GM21526 (cell line): ENCODE results near the gene TTLL8.
A peak's percentile ranks its signal among the peaks of the same experiment; 100 is the strongest.
"Not testable (repeated sequence)": the region's sequence is repeated elsewhere in the genome, so short reads cannot be mapped to it uniquely, and the experiment has no call there.

ENCODE experiments used
- ATAC-seq: cut with Tn5 transposase; IDR thresholded peaks from one replicate; pipeline ENCODE4 v1.9.1; 2021; ENCODE audit warnings: moderate library complexity; ENCODE audit not compliant: unreplicated experiment, low FRiP score

TTLL8 gene

GRCh38 chr22:49993649-49994360 lies 64.3 kb downstream of the TTLL8 start:
- ATAC-seq, result no peak

DNA sequence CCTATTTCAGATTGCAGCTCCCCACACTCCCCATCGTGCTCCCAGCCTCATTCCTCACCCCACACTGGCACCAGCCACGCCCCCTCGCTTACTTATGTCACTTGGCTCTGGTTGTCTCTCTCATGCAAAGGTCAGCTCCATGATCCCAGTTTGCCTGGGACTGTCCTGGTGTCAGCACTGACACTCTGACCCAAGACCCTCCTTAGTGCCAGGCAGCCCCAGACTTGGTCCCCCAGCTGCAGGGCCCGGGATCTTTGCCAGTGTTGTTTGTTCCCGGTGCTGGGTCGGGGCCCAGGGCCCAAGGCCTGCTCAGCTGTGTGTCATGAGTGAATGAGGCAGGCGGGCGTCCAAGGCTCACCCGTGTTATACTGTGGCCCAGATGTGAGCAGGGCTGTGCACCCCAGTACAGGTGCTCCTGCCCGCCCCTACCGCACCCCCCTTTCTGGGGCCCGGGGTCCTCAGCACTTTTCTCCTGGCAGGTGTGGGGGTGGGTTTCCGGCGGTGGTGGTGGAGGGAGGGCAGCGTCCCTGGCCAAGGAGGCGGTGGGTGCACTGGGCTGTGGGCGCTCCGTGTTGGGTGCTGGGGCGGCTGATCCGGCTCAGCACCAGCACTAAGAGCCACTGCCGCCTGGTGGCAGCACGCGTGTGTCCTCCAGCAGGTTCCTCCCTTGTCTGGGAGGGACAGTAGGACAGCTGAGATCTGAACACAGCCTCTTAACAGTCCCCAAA lies 65.0 kb downstream of the TTLL8 start:
- ATAC-seq, result no peak

DNA sequence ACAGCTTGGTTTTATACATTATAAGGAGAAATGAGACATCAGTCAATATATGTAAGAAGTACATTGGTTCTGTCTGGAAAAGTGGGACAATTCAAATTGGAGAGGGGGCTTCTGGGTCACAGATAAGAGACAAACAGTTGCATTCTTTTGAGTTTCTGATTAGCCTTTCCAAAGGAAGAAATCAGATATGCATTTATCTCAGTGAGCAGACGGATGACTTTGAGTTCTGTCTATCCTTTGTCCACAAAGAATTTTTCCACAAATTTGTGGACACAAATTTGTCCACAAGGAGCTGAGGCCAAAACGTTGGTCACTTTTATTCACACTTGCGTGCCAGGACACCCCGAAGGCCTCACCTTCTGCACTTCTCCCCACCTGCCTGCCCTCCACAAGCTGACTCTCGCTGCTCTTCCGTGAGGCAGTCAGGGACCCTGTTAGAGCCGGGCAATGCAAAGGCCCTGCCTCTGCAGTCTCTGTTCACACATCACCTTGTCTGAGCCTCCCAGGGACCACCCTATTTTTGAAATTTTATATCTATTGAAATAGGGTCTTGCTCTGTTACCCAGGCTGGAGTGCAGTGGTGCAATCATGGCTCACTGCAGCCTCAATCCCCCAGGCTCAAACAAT lies 66.1 kb downstream of the TTLL8 start:
- ATAC-seq, result no peak

- ATAC-seq, result no peak
Observed at GRCh38 chr22:49991167-49991566, 66.9 kb downstream of the TTLL8 start.

GRCh38 chr22:49989826-49990225 lies 68.3 kb downstream of the TTLL8 start:
- not testable (repeated sequence) for ATAC-seq

DNA sequence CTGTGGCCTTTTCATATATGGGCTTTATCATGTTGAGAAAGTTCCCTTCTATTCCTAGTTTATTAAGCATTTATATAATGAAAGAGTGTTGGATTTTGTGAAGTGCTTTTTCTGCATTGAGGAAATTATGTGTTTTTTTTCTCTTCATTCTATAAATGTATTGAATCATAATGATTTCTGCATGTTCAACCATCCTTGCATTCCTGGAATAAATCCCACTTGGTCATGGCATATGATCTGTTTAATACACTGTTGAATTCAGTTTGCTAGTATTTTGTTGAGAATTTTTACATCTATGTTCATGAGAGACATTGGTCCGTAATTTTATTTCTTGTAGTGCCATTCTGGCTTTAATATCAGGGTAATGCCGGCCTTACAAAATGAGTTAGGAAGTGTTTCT lies 71.8 kb downstream of the TTLL8 start:
- no peak for ATAC-seq

DNA sequence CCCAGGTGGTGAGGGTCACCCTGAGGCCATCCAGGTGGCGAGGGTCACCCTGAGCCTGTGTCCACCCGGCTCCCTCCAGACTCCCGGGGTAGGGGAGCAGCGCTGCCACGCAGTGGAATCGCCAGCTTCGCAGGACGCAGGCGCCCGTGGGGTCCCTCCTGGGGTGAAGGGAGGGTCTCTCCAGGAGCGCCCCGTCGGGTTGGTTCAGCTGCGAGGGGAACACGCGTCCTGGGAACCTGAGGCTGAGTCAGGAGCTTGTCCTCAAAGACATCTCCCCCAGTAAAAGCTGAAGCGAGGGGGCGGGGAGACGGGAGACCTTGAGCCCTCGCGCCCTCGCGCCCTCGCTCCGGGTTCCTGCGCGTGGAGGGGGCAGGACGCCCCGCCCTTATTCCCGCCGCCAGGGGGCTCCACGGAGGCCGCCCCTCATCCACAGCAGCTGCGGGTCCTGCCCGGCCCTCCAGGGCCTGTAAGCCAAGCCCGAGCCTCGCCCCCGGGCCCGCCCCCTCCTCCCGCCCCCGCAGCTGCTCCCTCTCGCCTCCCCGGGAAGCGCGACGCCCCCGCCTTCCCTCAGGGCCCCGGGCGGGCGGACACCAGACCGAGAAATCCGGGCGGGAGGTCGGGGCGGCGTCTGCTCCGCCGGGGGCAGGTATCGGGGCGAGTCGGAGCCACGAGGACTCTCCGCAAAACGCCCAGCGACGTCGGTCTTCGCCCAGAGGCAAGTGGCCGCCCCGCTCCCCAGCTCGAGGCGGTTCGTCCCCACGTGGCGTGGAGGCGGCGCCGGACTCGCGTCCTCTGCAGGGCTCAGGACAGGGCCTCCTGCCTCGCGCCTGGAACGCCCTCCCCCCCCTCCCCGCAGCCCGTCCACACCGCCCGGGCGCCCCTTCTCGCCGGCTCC lies 74.7 kb downstream of the TTLL8 start:
- no peak for ATAC-seq

- ATAC-seq, result not testable (repeated sequence)
Observed at GRCh38 chr22:49981799-49982198, 76.3 kb downstream of the TTLL8 start.

DNA sequence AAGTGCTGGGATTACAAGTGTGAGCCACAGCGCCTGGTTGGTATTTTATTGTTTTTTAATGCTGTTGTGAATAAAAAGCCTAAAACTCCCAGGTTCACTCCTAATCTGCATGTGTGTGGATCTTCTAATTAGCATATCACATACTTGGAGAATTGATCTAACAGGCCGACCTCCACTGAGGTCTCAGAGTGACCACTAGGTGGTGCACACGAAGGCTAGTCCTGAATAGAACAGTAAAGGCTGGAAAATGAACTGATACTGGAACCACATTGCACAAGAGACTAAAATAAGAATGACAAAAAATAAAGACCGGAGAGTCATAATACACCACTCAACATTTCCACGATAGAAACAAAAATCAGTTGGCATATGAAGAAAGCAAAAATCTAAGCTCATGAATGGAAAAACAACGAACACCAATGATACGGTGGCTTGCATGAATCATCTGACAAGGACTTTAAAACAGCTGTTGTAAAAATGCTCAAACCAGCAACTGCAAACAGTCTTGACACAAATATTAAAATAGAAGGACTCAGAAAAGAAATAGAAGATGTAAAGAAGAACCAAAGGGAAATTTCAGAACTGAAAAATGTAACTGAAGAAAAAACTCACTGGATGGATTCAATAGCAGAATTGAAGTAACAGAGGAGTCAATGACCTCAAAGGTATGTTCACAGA lies 78.4 kb downstream of the TTLL8 start:
- no peak for ATAC-seq

DNA sequence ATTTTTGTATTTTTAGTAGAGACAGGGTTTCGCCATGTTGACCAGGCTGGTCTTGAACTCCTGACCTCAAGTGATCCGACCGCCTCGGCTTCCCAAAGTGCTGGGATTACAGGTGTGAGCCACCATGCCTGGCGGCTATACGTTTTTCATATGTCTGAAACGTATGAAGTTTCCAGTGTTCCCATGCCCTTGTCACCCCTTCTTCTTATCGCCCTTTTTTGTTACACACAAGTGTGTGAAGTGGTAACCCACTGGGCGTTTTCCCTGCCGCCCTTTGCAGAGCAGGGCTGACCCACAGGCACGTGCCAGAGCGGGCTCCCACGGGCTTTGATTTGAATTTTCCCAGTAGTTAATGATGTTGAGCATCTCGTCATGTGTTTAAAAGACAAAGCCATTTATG lies 80.5 kb downstream of the TTLL8 start:
- ATAC-seq, result no peak

DNA sequence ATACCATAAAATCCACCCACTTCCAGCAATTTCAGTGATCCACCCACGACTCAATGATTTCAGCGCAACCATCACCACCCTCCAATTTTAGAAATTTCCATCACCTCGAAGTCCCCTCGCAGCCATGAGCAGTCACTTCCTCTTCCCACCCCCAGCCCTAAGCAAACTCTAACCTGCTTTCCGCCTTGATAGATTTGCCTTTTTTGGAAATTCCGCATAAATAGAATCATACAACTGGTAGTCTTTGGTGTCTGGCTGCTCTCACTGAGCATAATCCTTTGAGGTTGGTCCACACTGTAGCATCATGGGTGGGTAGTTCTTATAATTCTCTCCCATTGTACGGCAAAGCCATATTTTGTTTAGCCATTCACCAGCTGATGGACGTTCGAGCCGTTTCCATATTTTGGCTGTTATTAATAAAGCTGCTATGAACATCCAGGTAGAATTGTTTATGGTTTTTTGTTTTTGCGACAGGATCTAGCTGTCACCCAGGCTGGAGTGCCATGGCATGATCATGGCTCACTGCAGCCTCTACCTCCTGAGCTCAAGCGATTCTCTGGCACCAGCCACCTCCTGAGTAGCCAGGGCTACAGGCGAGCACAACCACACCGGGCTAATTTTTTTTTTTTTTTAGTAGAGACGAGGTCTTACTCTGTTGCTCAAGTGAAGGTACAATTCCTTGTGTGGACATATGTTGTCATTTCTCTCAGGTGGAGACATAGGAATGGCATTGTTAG lies 81.5 kb downstream of the TTLL8 start:
- peak; percentile 39 for ATAC-seq

DNA sequence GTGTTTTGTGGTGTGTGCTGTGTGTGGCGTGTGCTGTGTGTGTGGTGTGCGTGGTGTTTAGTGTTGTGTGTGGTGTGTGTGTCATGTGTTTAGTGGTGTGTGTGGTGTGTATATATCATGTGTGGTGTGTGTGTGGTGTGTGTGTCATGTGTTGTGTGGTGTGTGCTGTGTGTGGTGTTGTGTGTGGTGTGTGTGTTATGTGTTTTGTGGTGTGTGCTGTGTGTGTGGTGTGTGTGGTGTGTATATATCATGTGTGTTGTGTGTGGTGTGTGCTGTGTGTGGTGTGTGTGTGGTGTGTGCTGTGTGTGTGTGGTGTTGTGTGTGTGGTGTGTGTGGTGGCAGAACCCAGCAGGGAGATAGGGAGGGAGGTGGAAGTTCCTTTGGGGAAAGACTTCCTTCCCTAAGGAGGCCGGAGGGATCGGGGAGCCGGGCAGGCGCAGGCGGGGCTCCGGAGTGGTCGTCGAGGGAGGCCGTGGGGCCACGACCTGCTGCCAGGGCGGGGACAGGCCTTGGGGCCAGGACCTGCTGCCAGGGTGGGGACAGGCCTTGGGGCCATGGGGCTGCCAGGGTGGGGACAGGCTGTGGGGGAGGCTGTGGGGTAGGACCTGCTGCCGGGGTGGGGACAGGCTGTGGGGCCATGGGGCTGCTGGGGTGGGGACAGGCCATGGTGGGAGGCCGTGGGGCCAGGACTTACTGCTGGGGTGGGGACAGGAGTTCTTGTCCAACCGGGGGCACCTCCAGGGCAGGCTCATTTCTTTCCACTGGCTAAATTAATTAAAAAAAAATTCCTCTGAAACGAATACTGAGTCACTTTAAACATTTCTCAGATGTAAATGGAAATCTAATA lies 82.3 kb downstream of the TTLL8 start:
- peak; percentile 24 for ATAC-seq

DNA sequence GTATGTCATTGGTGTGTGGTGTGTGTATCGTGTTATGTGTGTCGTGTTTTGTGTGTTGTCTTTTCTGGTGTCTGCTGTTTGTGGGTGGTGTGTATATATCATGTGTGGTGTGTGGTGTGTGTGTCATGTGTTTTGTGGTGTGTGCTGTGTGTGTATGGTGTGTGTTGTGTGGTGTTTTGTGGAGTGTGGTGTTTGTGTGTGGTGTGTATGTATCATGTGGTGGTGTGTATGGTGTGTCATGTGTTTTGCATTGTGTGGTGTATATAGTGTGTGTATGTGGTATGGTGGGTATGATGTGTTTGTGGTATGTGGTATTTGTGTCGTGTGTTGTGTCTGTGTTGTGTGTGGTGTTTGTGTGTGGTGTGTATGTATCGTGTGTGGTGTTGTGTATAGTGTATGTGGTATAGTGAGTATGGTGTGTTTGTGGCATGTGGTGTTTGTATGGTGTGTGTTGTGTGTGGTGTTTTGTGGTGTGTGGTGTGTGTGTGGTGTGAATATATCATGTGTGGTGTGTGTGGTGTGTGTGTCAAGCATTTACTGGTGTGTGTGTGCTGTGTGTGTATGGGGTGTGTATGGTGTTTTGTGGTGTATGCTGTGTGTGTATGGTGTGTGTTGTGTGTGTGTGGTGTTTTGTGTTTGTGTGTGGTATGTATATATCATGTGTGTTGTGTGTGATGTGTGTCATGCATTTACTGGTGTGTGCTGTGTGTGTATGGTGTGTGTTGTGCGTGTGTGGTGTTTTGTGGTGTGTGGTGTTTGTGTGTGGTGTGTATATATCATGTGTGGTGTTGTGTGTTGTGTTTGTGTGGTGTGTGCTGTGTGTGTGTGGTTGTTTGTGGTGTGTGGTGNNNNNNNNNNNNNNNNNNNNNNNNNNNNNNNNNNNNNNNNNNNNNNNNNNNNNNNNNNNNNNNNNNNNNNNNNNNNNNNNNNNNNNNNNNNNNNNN lies 84.8 kb downstream of the TTLL8 start:
- no peak for ATAC-seq

GRCh38 chr22:49972163-49973017 lies 85.7 kb downstream of the TTLL8 start:
- no peak for ATAC-seq

DNA sequence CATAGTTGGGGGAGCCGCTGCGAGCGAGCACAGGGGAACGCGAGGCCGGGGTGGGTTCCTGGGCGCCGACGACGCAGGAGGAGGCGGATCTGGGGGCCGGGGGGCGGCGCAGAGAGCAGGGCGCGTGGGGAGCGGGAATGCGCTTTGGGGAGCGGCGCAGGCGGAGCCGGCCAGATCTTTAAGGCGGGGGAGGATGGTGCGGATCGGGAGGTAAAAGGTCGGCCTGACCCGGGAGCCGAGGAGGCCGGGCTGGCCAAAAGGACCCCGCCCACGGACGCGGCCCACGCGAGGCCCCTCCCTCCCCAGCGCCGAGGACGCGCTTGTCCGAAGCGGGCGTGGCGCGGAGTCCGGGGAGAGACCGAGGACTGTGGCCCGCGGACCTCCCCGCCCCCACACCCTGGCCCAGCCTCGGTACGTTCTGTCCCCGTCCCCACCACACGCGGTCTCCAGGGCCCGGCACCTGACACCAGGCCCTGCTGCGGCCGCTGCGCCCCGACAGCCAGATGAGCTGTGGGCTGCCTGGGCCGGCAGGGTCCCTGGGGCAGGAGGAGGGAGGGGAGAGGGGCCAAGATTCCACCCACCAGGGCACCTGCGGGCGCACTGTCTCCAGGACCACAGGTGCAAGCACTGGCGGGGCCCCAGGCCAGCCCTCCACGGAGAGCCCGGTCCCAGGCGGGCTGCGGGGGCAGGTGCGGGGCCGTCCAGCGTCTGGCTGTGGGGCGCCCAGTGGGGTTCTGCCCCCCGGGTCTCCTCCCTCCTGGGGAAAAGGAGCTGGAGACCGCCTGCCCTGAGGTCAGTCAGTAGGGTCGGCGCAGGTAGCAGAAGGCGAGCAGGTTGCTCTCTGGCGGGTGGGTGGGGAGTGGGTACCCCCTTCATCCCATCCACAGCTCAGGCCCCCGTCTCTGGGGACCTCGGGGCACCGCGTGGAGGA lies 86.6 kb downstream of the TTLL8 start:
- ATAC-seq, result peak; percentile 16
